Measurements from ENCODE around the gene ZCCHC4. TPM values are rescaled to one million over a fixed set of nuclear protein-coding genes. Genes with fewer than 3 reads are reported as not detected.

Gene ZCCHC4
- total RNA-seq, 1 experiment from 2014 or later, result 12.3 TPM

GRCh38 chr4:25271866-25272265 lies 40.7 kb upstream of the ZCCHC4 start (continued):
- TF ChIP-seq JUND (IDR thresholded peaks at IDR 0.05), result no peak
- no peak for TF ChIP-seq MAX (IDR thresholded peaks at IDR 0.05)
- TF ChIP-seq CBX3 (IDR thresholded peaks at IDR 0.05; ENCODE audit: low read depth), result no peak
- TF ChIP-seq ATF3 (IDR thresholded peaks at IDR 0.05), result no peak
- TF ChIP-seq SRF (IDR thresholded peaks at IDR 0.05; ENCODE audit: low read depth), result no peak
- no peak for TF ChIP-seq POLR2A (IDR thresholded peaks at IDR 0.05; ENCODE audit: borderline replicate concordance, extremely low read depth, insufficient read depth, insufficient read length)
- TF ChIP-seq SP1 (IDR thresholded peaks at IDR 0.05; ENCODE audit: low read depth), result no peak
- no peak for TF ChIP-seq ELF1 (IDR thresholded peaks at IDR 0.05; ENCODE audit: borderline replicate concordance, low read depth)
- TF ChIP-seq ZFX (IDR thresholded peaks at IDR 0.05), result no peak

GRCh38 chr4:25280210-25280609 lies 32.4 kb upstream of the ZCCHC4 start:
- H2AFZ ChIP-seq (ENCODE audit: low read depth, low read length, poor library complexity, severe bottlenecking), result no peak overlapping the region
- intact Hi-C loops (cut with micrococcal nuclease), result no loop called here
- BruUV-seq (replicated peaks), result no TSS peak
- ChIA-PET CTCF (no interaction called here), RAD21 (ENCODE audit: low non-redundant PET in 1 of 2, low total read pairs in 2 of 2, uncharacterized antibody in 2 of 2, unreplicated experiment in 2 of 2) (no interaction called here), POLR2A (no interaction called here)
- no peaks in the 10 kb centered on the region for H3K36me3 ChIP-seq (ENCODE audit: control insufficient read depth in 1 of 2, insufficient read depth in 2 of 2, low read length in 2 of 2)
- no peaks in the 10 kb centered on the region for H3K27me3 ChIP-seq (ENCODE audit: insufficient read depth, low read length)
- no peak for ATAC-seq
- H3K9me3 ChIP-seq (ENCODE audit: control insufficient read depth in 1 of 2, insufficient read depth in 1 of 2, low read depth in 1 of 2, low read length in 2 of 2), result no peaks in the 10 kb centered on the region
- no peak for DNase-seq (ENCODE audit: low read depth, low spot score)
- no peaks in the 10 kb centered on the region for H3K4me1 ChIP-seq (ENCODE audit: control insufficient read depth in 1 of 2, insufficient read depth in 2 of 2, low read length in 2 of 2)
- no peaks in the 10 kb centered on the region for H3K79me2 ChIP-seq (ENCODE audit: insufficient read depth, low read length)
- H3K4me2 ChIP-seq (ENCODE audit: low read length), result no peak overlapping the region
- no peak overlapping the region for H3K4me3 ChIP-seq (replicated peaks in 1 of 2; ENCODE audit: low read depth in 1 of 2, low read length in 2 of 2)
- no peaks in the 10 kb centered on the region for H4K20me1 ChIP-seq (ENCODE audit: insufficient read depth)
- no peak overlapping the region for H3K9ac ChIP-seq (ENCODE audit: low read length)
- TF ChIP-seq FOSL1 (IDR thresholded peaks at IDR 0.05; ENCODE audit: low read depth) (no peak), SP1 (IDR thresholded peaks at IDR 0.05; ENCODE audit: low read depth) (no peak), EZH2 (IDR thresholded peaks at IDR 0.05) (no peak), ELF1 (IDR thresholded peaks at IDR 0.05; ENCODE audit: borderline replicate concordance, low read depth) (no peak), SIN3A (IDR thresholded peaks at IDR 0.05; ENCODE audit: low read depth) (no peak), ZBTB33 (IDR thresholded peaks at IDR 0.05; ENCODE audit: extremely low read depth, insufficient replicate concordance, low read length) (no peak), CBX3 (IDR thresholded peaks at IDR 0.05; ENCODE audit: low read depth) (no peak), REST (IDR thresholded peaks at IDR 0.05; ENCODE audit: low read depth) (no peak), POLR2A (IDR thresholded peaks at IDR 0.05; ENCODE audit: borderline replicate concordance, extremely low read depth, insufficient read depth, insufficient read length) (no peak)
- no peak overlapping the region for H3K27ac ChIP-seq (ENCODE audit: low read depth, low read length)
- H3K9me2 ChIP-seq (ENCODE audit: insufficient read depth), result no peaks in the 10 kb centered on the region
